ENCODE measurements around the gene USP32. TPM values are rescaled to one million over a fixed set of nuclear protein-coding genes. Genes with fewer than 3 reads are reported as not detected.
"Not testable (repeated sequence)": the region's sequence is repeated elsewhere in the genome, so short reads cannot be mapped to it uniquely, and the experiment has no call there.

Gene USP32
- polyA plus RNA-seq, 4 donors: 38.1 to 47.9 (median 41.4) TPM

GRCh38 chr17:60335289-60335688, 56.6 kb downstream of the USP32 start:
- no peak for DNase-seq (ENCODE audit: low read depth in 4 of 4, low spot score in 2 of 4)

- no peak for DNase-seq (ENCODE audit: low read depth in 4 of 4, low spot score in 2 of 4)
Observed at GRCh38 chr17:60333628-60334031, 58.3 kb downstream of the USP32 start.

GRCh38 chr17:60333072-60333471, 58.9 kb downstream of the USP32 start:
- not testable (repeated sequence) for DNase-seq (ENCODE audit: low read depth in 4 of 4, low spot score in 2 of 4)

GRCh38 chr17:60332574-60332973, 59.4 kb downstream of the USP32 start:
- no peak for DNase-seq (ENCODE audit: low read depth in 4 of 4, low spot score in 2 of 4)

- no peak for DNase-seq (ENCODE audit: low read depth in 4 of 4, low spot score in 2 of 4)
Observed at GRCh38 chr17:60330731-60331130, 61.2 kb downstream of the USP32 start.

- no peak for DNase-seq (ENCODE audit: low read depth in 4 of 4, low spot score in 2 of 4)
Observed at GRCh38 chr17:60328679-60329078, 63.3 kb downstream of the USP32 start.

GRCh38 chr17:60327901-60328273, 64.0 kb downstream of the USP32 start:
- no peak for DNase-seq (ENCODE audit: low read depth in 4 of 4, low spot score in 2 of 4)

GRCh38 chr17:60327134-60327900, 64.6 kb downstream of the USP32 start:
- DNase-seq (ENCODE audit: low read depth in 4 of 4, low spot score in 2 of 4): no peak

GRCh38 chr17:60326702-60327101, 65.2 kb downstream of the USP32 start:
- DNase-seq (ENCODE audit: low read depth in 4 of 4, low spot score in 2 of 4): no peak

- no peak for DNase-seq (ENCODE audit: low read depth in 4 of 4, low spot score in 2 of 4)
Observed at GRCh38 chr17:60325730-60326524, 66.0 kb downstream of the USP32 start.

- DNase-seq (ENCODE audit: low read depth in 4 of 4, low spot score in 2 of 4): no peak
Observed at GRCh38 chr17:60323754-60324153, 68.2 kb downstream of the USP32 start.

GRCh38 chr17:60322056-60322387, 69.9 kb downstream of the USP32 start:
- DNase-seq (ENCODE audit: low read depth in 4 of 4, low spot score in 2 of 4): no peak

- no peak for DNase-seq (ENCODE audit: low read depth in 4 of 4, low spot score in 2 of 4)
Observed at GRCh38 chr17:60321336-60322055, 70.4 kb downstream of the USP32 start.

- DNase-seq (ENCODE audit: low read depth in 4 of 4, low spot score in 2 of 4): no peak
Observed at GRCh38 chr17:60318830-60319229, 73.1 kb downstream of the USP32 start.

GRCh38 chr17:60318326-60318725, 73.6 kb downstream of the USP32 start:
- no peak for DNase-seq (ENCODE audit: low read depth in 4 of 4, low spot score in 2 of 4)

- no peak for DNase-seq (ENCODE audit: low read depth in 4 of 4, low spot score in 2 of 4)
Observed at GRCh38 chr17:60315650-60316049, 76.3 kb downstream of the USP32 start.

GRCh38 chr17:60314900-60315299, 77.0 kb downstream of the USP32 start:
- DNase-seq (ENCODE audit: low read depth in 4 of 4, low spot score in 2 of 4): not testable (repeated sequence)

GRCh38 chr17:60314423-60314822, 77.5 kb downstream of the USP32 start:
- no peak for DNase-seq (ENCODE audit: low read depth in 4 of 4, low spot score in 2 of 4)

- no peak for DNase-seq (ENCODE audit: low read depth in 4 of 4, low spot score in 2 of 4)
Observed at GRCh38 chr17:60311936-60312335, 80.0 kb downstream of the USP32 start.

GRCh38 chr17:60311186-60311585, 80.7 kb downstream of the USP32 start:
- no peak for DNase-seq (ENCODE audit: low read depth in 4 of 4, low spot score in 2 of 4)

- no peak for DNase-seq (ENCODE audit: low read depth in 4 of 4, low spot score in 2 of 4)
Observed at GRCh38 chr17:60305141-60305540, 86.8 kb downstream of the USP32 start.

Data from left renal cortex interstitium (tissue), 4 donors.